GM12873 (cell line): Measurements from ENCODE around the gene ACOX3.

Experiments
- TF ChIP-seq, protein P1 (sequence below): IDR thresholded peaks from 2 replicates; pipeline ENCODE4 v1.5.1; 2012; ENCODE audit warnings: low read depth, mild to moderate bottlenecking, moderate library complexity, low read length, control low read depth; ENCODE audit not compliant: insufficient read depth; ENCODE audit errors: missing control alignments

Gene ACOX3

DNA sequence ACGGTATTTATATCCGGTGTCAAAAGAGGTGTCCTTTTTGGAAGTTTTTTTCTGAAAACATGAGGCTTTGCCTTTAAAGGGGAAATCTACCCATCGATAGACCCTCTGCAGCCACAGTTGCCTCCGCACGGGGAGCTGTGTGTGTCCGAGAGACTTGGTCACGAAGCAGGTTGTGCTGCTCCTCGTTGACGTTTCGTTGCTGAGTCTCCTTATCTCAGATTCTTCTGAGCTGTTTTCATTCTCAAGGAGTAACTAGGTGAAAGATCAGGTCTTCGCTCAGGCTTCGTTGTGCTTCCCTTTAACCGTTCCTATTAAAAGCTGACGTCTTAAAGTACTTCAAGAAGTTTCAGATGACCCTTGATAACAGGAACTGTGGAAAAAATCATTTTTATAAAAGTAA, 23.9 kb upstream of the ACOX3 start:
- TF ChIP-seq, protein P1, sequence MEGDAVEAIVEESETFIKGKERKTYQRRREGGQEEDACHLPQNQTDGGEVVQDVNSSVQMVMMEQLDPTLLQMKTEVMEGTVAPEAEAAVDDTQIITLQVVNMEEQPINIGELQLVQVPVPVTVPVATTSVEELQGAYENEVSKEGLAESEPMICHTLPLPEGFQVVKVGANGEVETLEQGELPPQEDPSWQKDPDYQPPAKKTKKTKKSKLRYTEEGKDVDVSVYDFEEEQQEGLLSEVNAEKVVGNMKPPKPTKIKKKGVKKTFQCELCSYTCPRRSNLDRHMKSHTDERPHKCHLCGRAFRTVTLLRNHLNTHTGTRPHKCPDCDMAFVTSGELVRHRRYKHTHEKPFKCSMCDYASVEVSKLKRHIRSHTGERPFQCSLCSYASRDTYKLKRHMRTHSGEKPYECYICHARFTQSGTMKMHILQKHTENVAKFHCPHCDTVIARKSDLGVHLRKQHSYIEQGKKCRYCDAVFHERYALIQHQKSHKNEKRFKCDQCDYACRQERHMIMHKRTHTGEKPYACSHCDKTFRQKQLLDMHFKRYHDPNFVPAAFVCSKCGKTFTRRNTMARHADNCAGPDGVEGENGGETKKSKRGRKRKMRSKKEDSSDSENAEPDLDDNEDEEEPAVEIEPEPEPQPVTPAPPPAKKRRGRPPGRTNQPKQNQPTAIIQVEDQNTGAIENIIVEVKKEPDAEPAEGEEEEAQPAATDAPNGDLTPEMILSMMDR, result no peak

DNA sequence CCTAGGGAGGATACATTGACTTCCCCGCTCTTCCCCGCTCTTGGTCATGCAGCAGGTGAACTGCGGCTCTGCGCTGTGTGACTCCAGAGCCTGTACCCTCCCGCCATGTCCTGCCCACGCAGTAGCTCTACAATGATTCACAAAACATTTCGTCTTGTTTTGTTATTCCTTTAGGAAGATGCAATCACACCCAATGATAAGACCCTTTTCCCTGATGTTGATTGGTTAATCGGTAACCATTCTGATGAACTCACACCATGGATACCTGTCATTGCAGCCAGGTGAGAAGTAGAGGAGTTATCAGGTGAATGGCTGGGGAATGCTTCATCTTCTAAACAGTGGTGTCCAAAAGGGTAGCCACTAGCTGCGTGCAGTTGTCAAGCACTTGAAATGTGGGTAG, 23.3 kb upstream of the ACOX3 start:
- TF ChIP-seq, protein P1, result no peak

DNA sequence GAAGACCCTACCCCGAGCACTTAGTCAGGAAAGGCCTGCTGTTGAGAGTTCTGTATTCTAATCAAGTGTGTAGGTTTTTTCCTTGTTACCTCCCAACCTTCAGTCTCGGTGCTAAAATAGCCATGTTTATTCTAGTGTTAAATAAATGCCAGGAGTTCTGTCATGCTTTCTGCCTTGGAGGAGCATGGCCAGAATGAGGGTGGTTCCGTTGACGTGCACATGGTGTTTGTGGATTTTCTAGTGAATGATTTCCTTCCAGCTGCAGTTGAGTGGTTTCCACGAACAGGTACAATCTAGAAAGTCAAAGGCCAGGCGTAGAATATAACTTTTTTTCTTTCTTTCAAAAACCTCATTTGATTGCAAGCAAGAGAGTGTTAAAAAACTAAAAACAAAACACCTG, 21.1 kb upstream of the ACOX3 start:
- TF ChIP-seq, protein P1, result no peak

DNA sequence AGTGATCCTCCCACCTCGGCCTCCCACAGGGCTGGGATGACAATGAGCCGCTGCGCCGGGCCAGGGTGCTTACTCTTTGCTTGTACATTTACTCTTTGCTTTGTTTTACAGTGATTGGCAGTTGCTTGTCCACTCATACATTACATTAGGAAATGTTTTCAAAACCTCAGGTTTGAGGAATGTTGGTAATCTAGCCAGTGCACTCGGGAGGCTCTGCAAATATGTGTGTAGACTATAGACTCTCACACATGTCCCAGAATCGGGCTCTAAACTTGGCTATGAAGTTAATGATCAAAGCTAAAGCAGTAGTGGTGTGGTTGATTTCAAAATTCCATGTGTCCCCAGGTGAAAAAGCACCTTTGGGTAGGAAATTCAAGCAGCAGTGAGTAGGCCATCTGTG, 20.6 kb upstream of the ACOX3 start:
- TF ChIP-seq, protein P1, result no peak

DNA sequence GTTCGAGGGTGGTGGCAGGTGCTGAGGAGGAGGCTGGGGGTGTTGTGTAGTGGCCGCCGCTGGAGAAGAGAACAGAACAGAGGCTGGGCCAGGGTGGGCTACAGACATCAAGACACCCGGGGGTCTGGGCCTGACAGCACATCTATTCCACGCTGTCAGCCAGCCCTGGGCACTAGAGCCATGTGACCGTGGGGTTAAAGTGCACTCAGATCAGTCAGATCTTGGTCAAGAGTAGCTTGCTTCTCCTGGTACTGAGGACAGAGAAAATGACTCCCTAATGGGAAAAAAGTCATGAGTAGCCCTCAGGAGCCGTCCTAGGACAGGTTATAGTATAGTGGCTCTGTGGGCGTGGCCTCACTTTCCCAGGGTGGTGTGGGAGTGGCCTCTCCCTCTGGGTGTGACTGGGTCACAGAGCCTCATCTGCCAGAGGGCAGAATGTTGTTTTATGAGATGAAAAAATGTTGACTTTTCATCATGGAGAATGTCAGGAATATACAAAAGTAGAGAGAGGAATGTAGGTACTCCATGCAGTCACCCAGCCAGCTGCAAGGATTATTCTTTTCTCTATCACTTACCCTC, 19.4 kb upstream of the ACOX3 start:
- TF ChIP-seq, protein P1, result no peak

DNA sequence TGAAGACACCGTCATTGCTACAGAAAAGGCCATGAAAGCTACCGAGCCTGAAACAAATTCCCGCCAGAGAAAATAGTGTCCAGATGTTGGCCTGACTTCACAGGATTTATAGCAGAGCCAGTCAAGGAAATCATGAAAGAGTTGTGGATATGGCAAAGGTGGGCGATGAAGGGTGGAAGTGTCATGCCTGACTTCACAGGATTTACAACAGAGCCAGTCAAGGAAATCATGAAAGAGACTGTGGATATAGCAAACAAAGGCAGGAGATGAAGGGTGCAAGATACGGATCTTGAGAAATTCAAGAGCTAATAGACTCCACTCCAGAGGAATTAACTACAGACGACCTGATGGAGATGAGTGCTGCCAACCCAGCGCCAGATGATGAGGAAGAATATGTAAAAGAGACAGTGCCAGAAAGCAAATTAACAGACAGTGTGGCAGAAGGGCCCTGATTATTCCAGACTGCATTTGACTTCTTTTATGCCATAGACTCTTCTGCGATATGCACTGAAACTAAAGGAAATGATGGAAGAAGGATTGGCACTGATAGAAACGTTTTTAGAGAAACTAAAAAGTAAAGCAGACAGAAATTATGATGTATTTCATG, 17.2 kb upstream of the ACOX3 start:
- TF ChIP-seq, protein P1, result no peak

DNA sequence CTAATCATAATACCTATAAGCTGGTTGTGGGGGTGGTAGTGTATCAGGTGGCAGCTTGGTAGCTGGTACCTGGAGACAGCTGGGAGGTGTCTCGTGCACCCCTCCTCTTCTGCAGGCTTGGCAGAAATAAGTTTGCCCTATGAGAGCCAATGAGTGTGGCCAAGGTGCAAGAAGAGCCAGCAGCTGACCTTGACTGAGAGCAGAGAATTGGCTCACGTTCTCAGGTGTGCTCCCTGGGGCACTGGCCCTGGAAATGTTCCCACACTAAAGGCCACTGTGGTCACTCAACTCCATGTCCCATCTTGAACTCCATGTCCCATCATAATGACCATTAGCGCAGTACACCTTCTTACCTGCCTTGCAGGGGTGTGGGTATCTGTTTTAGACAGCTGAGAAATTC, 13.4 kb upstream of the ACOX3 start:
- TF ChIP-seq, protein P1, result no peak
